HepG2 (cell line): Measurements from ENCODE around the gene LST1. TPM values are rescaled to one million over a fixed set of nuclear protein-coding genes. Genes with fewer than 3 reads are reported as not detected.

ENCODE experiments used
- BCL6 ChIP-seq: IDR thresholded peaks from 2 replicates; pipeline ENCODE4 v1.6.1; 2016; ENCODE audit warnings: missing genetic modification reagents, missing compliant biosample characterization
- EHMT2 ChIP-seq: fragments of 200-600 bp; sonication (generic); IDR thresholded peaks from 2 replicates; pipeline ENCODE4 v1.7.0; 2017; ENCODE audit warnings: antibody characterized with exemption, low read depth, low read length, borderline replicate concordance
- FOXK2 ChIP-seq: fragments of 450-650 bp; IDR thresholded peaks from 2 replicates; pipeline ENCODE4 v1.6.1; 2016
- FOXO1 ChIP-seq: sonication (generic); formaldehyde crosslinking; IDR thresholded peaks from 2 replicates; pipeline ENCODE4 v1.4.0; 2020; ENCODE audit warnings: missing genetic modification reagents
- HMGA1 ChIP-seq: sonication (generic); formaldehyde crosslinking; conservative IDR thresholded peaks from 2 replicates; pipeline ENCODE4 v1.4.0; 2020; ENCODE audit warnings: missing genetic modification reagents
- ISL2 ChIP-seq: sonication (generic); formaldehyde crosslinking; IDR thresholded peaks from 2 replicates; pipeline ENCODE4 v1.5.0; 2020; ENCODE audit warnings: missing genetic modification reagents
- JUNB ChIP-seq: sonication (generic); formaldehyde crosslinking; IDR thresholded peaks from 2 replicates; pipeline ENCODE4 v1.8.0; 2022; ENCODE audit warnings: missing genetic modification reagents, mild to moderate bottlenecking, borderline replicate concordance
- KDM4B ChIP-seq: sonication (generic); formaldehyde crosslinking; IDR thresholded peaks from 2 replicates; pipeline ENCODE4 v1.4.0; 2020; ENCODE audit warnings: missing genetic modification reagents
- MATR3 ChIP-seq: sonication (generic); formaldehyde crosslinking; IDR thresholded peaks from 2 replicates; pipeline ENCODE4 v1.4.0; 2020; ENCODE audit warnings: missing genetic modification reagents
- ONECUT2 ChIP-seq: sonication (generic); formaldehyde crosslinking; IDR thresholded peaks from 2 replicates; pipeline ENCODE4 v1.4.0; 2020; ENCODE audit warnings: missing genetic modification reagents
- PAF1 ChIP-seq: IDR thresholded peaks from 2 replicates; pipeline ENCODE4 v1.6.1; 2016; ENCODE audit warnings: missing genetic modification reagents, missing compliant biosample characterization
- PHF21A ChIP-seq: sonication (generic); formaldehyde crosslinking; IDR thresholded peaks from 2 replicates; pipeline ENCODE4 v1.5.0; 2020; ENCODE audit warnings: mild to moderate bottlenecking, missing genetic modification reagents
- SCMH1 ChIP-seq: sonication (generic); formaldehyde crosslinking; IDR thresholded peaks from 2 replicates; pipeline ENCODE4 v1.9.0; 2021; ENCODE audit warnings: missing genetic modification reagents, mild to moderate bottlenecking, borderline replicate concordance
- SP1 ChIP-seq, 2 experiments: fragments of 450-650 bp in 1 of 2; sonication (generic) in 1 of 2; formaldehyde crosslinking in 1 of 2; IDR thresholded peaks; 2 replicates each; pipeline versions ENCODE4 v1.4.0 to v1.6.1; 2016 to 2020; ENCODE audit warnings: missing genetic modification reagents in 1 of 2
- TBX2 ChIP-seq: sonication (generic); formaldehyde crosslinking; IDR thresholded peaks from 2 replicates; pipeline ENCODE4 v1.5.0; 2020; ENCODE audit warnings: missing genetic modification reagents, mild to moderate bottlenecking, borderline replicate concordance
- THAP11 ChIP-seq: IDR thresholded peaks from 2 replicates; pipeline ENCODE4 v1.6.1; 2016; ENCODE audit warnings: missing biosample characterization, missing genetic modification reagents
- XRCC5 ChIP-seq: fragments of 200-400 bp; formaldehyde crosslinking; optimal IDR thresholded peaks from 2 replicates; pipeline ENCODE3; 2017; ENCODE audit warnings: mild to moderate bottlenecking, low read length
- YEATS4 ChIP-seq: sonication (generic); formaldehyde crosslinking; IDR thresholded peaks from 2 replicates; pipeline ENCODE4 v1.4.0; 2020; ENCODE audit warnings: missing genetic modification reagents, borderline replicate concordance
- ZBTB38 ChIP-seq: sonication (generic); formaldehyde crosslinking; IDR thresholded peaks from 2 replicates; pipeline ENCODE4 v1.5.1; 2020; ENCODE audit warnings: mild to moderate bottlenecking, missing genetic modification reagents
- ZFP36L2 ChIP-seq: sonication (generic); formaldehyde crosslinking; IDR thresholded peaks from 2 replicates; pipeline ENCODE4 v1.4.0; 2020; ENCODE audit warnings: missing genetic modification reagents
- ZFP41 ChIP-seq: sonication (generic); formaldehyde crosslinking; IDR thresholded peaks from 2 replicates; pipeline ENCODE4 v1.4.0; 2020; ENCODE audit warnings: mild to moderate bottlenecking, missing genetic modification reagents, borderline replicate concordance
- ZKSCAN1 ChIP-seq: fragments of 150-350 bp; IDR thresholded peaks from 2 replicates; pipeline ENCODE4 v1.6.1; 2014; ENCODE audit warnings: low read length
- ZKSCAN5 ChIP-seq: sonication (generic); formaldehyde crosslinking; IDR thresholded peaks from 2 replicates; pipeline ENCODE4 v1.5.1; 2020; ENCODE audit warnings: mild to moderate bottlenecking, missing genetic modification reagents
- ZNF3 ChIP-seq: IDR thresholded peaks from 2 replicates; pipeline ENCODE4 v1.7.0; 2017; ENCODE audit warnings: inconsistent platforms
- ZNF30 ChIP-seq: sonication (generic); formaldehyde crosslinking; IDR thresholded peaks from 2 replicates; pipeline ENCODE4 v1.5.0; 2020; ENCODE audit warnings: mild to moderate bottlenecking, missing genetic modification reagents
- ZNF333 ChIP-seq: sonication (generic); formaldehyde crosslinking; IDR thresholded peaks from 2 replicates; pipeline ENCODE4 v1.4.0; 2020; ENCODE audit warnings: mild to moderate bottlenecking, missing genetic modification reagents, borderline replicate concordance
- ZNF414 ChIP-seq: sonication (generic); formaldehyde crosslinking; IDR thresholded peaks from 2 replicates; pipeline ENCODE4 v1.5.0; 2020; ENCODE audit warnings: missing genetic modification reagents
- ZNF552 ChIP-seq: sonication (generic); formaldehyde crosslinking; IDR thresholded peaks from 2 replicates; pipeline ENCODE4 v1.9.0; 2022; ENCODE audit warnings: missing genetic modification reagents, mild to moderate bottlenecking, borderline replicate concordance
- ZNF589 ChIP-seq: sonication (generic); formaldehyde crosslinking; conservative IDR thresholded peaks from 2 replicates; pipeline ENCODE4 v1.8.0; 2022; ENCODE audit warnings: mild to moderate bottlenecking, moderate library complexity, missing genetic modification reagents
- ZNF607 ChIP-seq: sonication (generic); formaldehyde crosslinking; IDR thresholded peaks from 2 replicates; pipeline ENCODE4 v1.5.1; 2020; ENCODE audit warnings: missing genetic modification reagents, mild to moderate bottlenecking, borderline replicate concordance
- ZNF737 ChIP-seq: sonication (generic); formaldehyde crosslinking; IDR thresholded peaks from 2 replicates; pipeline ENCODE4 v1.5.0; 2020; ENCODE audit warnings: missing genetic modification reagents, mild to moderate bottlenecking, borderline replicate concordance
- ZNF780A ChIP-seq: sonication (generic); formaldehyde crosslinking; IDR thresholded peaks from 2 replicates; pipeline ENCODE4 v1.8.0; 2022; ENCODE audit warnings: mild to moderate bottlenecking, missing genetic modification reagents, moderate library complexity
- ZNF879 ChIP-seq: sonication (generic); formaldehyde crosslinking; IDR thresholded peaks from 2 replicates; pipeline ENCODE4 v1.8.1; 2023; ENCODE audit warnings: missing genetic modification reagents
- ZSCAN20 ChIP-seq: sonication (generic); formaldehyde crosslinking; IDR thresholded peaks from 2 replicates; pipeline ENCODE4 v1.4.0; 2020; ENCODE audit warnings: missing genetic modification reagents, mild to moderate bottlenecking, borderline replicate concordance
- polyA plus RNA-seq, 8 experiments: library from polyadenylated mRNA; depleted of rRNA in 3 of 8; stranded (reverse) in 7 of 8; unstranded in 1 of 8; fragments of >200 nt; fragmentation: Illumina TruSeq in 4 of 8; extraction: Trizol in 4 of 8; gene quantifications; 2 replicates each; pipeline versions ENCODE4 v1.2.1 to v1.2.3, GENCODE V29; 2011 to 2016; ENCODE audit warnings: low read depth in 4 of 8, missing spikeins in 1 of 8, mixed read lengths in 1 of 8; ENCODE audit not compliant: insufficient read depth in 1 of 8
- total RNA-seq, 5 experiments: library from RNA; depleted of rRNA; stranded (reverse); fragments of >200 nt; fragmentation: Illumina TruSeq; extraction: Trizol; gene quantifications; 2 replicates each; pipeline ENCODE4 v1.2.3, GENCODE V29; 2016; ENCODE audit warnings: low read depth in 1 of 5

The LST1 gene
- total and polyA plus RNA-seq, 2 of the 13 experiments (the other 11 are each of a cell fraction or from before 2014, with no cell fraction given), result not detected

GRCh38 chr6:31619805-31620585, 33.9 kb downstream of the LST1 start (continued):
- TF ChIP-seq SCMH1, result no peak
- TF ChIP-seq JUNB (CRISPR knock-in tag), result peak; percentile 67
- 0 out of 2 replicates have a peak, but pooled peaks have one; percentile 55 for TF ChIP-seq ZNF552 (CRISPR knock-in tag)
- no peak for TF ChIP-seq ZKSCAN5
- peak; percentile 97 for TF ChIP-seq TBX2 (CRISPR knock-in tag)
- no peak; the same call in 1 of the 2 replicates for TF ChIP-seq BCL6 (CRISPR knock-in tag)
- no peak; the same call in 1 of the 2 replicates for TF ChIP-seq ZNF780A (CRISPR knock-in tag)
- TF ChIP-seq ZNF607, result peak; percentile 59; the same call in 1 of the 2 replicates
- no peak for TF ChIP-seq ZNF3 (CRISPR knock-in tag)
- TF ChIP-seq ZNF737 (CRISPR knock-in tag), result no peak
- peak; percentile 12; the same call in 1 of the 2 replicates for TF ChIP-seq ZNF879 (CRISPR knock-in tag)
- no peak for TF ChIP-seq PAF1 (CRISPR knock-in tag)
- no peak for TF ChIP-seq ZFP41 (CRISPR knock-in tag)
- no peak for TF ChIP-seq ZNF30 (CRISPR knock-in tag)
- no peak for TF ChIP-seq MATR3 (CRISPR knock-in tag)
- TF ChIP-seq FOXK2, result peak; percentile 47; the same call in 1 of the 2 replicates
- no peak for TF ChIP-seq HMGA1 (CRISPR knock-in tag)
- no peak; the same call in 1 of the 2 replicates for TF ChIP-seq ZNF414 (CRISPR knock-in tag)
- TF ChIP-seq ZFP36L2, result no peak
- peak; percentile 73 for TF ChIP-seq PHF21A
- TF ChIP-seq XRCC5, result peak; percentile 91
- no peak for TF ChIP-seq SP1 (IDR thresholded peaks at IDR 0.05)
- peak; percentile 92; the same call in 1 of the 2 replicates for TF ChIP-seq SP1 (CRISPR knock-in tag; IDR thresholded peaks at IDR 0.05)
- TF ChIP-seq ZBTB38, result peak; percentile 86
- TF ChIP-seq ISL2 (CRISPR knock-in tag), result peak; percentile 44
- peak; percentile 61 for TF ChIP-seq YEATS4 (CRISPR knock-in tag)
- no peak for TF ChIP-seq FOXO1
- no peak; the same call in 1 of the 2 replicates for TF ChIP-seq KDM4B
- TF ChIP-seq ONECUT2 (CRISPR knock-in tag), result peak; percentile 60; the same call in 1 of the 2 replicates
- 0 out of 2 replicates have a peak, but pooled peaks have one; percentile 35 for TF ChIP-seq ZNF589 (CRISPR knock-in tag)
- 0 out of 2 replicates have a peak, but pooled peaks have one; percentile 50 for TF ChIP-seq ZSCAN20 (CRISPR knock-in tag)
- no peak for TF ChIP-seq ZKSCAN1
- TF ChIP-seq EHMT2, result no peak
- TF ChIP-seq THAP11 (CRISPR knock-in tag), result peak; percentile 55
- TF ChIP-seq ZNF333, result no peak
